Measurements from ENCODE around the gene AOC3. TPM values are rescaled to one million over a fixed set of nuclear protein-coding genes. Genes with fewer than 3 reads are reported as not detected.
"Not testable (repeated sequence)": the region's sequence is repeated elsewhere in the genome, so short reads cannot be mapped to it uniquely, and the experiment has no call there.

The AOC3 gene
- polyA plus RNA-seq, 4 donors, result 5.0 to 6.9 (median 5.5) TPM

DNA sequence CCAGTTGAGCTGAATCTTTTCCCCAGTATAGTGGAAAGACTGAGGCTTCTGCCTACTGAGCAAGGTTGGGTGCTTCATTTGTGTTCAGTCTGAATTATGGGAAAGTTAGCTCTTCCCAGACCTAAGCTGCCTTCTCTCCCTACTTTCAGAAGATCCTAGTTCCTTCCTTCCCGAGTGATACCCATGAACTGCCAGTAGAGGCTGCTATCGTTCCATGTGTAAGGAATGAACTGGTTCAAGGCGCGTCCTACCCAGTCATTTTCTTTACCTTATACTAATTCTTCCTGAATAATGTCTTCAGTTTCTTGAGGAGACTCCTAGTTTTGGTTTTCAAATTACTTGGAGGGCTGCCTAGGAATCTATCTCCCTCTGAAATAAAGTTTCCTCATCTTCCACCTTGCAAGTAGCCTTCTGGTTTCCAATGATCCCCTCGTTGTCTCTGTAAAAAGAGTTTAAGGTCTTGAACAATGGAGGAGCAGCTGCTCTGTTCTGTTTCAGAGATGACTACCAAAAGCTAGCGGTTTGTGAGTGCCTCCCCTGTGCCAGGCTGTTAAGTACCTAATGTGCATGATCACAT is 7.6 kb upstream of the AOC3 start:
- peak in 1 of 4 donors; percentile 61 for DNase-seq (ENCODE audit: low read depth in 4 of 4, low spot score in 2 of 4)

DNA sequence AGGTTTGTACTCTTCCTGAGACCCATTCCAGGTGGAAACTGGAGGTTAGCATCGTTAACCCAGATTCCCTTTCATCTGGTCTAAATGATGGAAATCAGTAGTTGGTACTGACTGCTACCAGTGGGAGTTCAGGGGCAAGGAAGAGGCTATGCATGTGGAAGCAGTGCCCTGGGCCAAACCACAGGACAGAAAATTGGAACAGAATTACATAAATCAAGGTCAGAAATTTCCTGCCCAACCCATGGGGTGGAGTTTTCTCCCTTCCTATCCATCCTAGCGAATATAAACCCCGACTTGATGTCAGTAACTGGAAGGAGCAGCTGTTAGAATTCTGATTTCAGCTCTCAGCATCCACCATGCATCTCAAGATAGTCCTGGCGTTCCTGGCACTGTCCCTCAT is 6.7 kb upstream of the AOC3 start, which contains the start of gene AOC2:
AOC2 (plus strand) TSS at position 310 of the 400 bp plus-strand sequence; CDS start at position 357, 47 bp downstream.
- no peak for DNase-seq (ENCODE audit: low read depth in 4 of 4, low spot score in 2 of 4)

DNA sequence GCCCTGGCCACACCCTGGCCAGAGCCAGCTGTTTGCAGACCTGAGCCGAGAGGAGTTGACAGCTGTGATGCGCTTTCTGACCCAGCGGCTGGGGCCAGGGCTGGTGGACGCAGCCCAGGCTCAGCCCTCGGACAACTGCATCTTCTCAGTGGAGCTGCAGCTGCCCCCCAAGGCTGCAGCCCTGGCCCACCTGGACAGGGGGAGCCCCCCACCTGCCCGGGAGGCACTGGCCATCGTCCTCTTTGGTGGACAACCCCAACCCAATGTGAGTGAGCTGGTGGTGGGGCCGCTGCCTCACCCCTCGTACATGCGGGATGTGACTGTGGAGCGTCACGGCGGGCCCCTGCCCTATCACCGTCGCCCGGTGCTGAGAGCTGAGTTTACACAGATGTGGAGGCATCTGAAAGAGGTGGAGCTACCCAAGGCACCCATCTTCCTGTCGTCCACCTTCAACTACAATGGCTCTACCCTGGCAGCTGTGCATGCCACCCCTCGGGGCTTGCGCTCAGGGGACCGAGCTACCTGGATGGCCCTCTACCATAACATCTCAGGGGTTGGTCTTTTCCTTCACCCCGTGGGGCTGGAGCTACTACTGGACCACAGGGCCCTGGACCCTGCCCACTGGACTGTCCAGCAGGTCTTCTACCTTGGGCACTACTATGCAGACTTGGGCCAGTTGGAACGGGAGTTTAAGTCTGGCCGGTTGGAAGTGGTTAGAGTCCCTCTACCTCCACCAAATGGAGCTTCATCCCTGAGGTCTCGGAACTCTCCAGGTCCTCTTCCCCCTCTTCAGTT is 6.0 kb upstream of the AOC3 start:
- no peak for DNase-seq (ENCODE audit: low read depth in 4 of 4, low spot score in 2 of 4)

DNA sequence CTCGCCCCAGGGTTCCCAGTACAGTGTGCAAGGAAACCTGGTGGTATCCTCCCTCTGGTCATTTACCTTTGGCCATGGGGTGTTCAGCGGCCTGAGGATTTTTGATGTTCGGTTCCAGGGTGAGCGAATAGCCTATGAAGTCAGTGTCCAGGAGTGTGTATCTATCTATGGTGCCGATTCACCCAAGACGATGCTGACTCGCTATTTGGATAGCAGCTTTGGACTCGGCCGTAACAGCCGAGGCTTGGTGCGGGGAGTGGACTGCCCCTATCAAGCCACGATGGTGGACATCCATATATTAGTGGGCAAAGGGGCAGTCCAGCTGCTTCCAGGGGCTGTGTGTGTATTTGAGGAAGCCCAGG is 5.5 kb upstream of the AOC3 start:
- no peak for DNase-seq (ENCODE audit: low read depth in 4 of 4, low spot score in 2 of 4)

DNA sequence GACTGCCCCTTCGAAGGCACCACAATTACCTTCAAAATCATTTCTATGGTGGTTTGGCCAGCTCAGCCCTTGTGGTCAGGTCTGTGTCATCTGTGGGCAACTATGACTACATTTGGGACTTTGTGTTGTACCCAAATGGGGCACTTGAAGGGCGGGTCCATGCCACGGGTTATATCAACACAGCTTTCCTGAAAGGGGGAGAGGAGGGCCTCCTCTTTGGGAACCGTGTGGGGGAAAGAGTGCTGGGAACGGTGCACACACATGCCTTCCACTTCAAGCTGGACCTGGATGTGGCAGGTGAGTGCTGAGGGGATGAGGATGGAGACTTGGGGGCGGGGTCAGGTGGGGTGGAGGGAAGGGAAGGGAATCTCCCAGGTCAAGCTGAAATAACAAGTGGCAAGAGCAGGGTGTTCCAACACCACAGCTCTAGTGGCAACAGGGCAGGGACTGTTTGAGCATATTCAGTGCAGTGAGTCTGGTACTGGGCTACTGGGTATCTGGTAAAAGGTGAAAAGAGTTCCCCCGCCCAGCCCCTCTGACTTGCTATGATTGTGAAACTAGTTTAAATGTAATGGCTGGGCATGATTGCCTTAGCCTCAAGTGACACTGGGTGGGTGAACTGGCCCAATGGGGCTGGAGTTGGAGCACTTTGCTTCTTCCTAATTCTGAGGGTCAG is 4.9 kb upstream of the AOC3 start:
- DNase-seq (ENCODE audit: low read depth in 4 of 4, low spot score in 2 of 4), result no peak

DNA sequence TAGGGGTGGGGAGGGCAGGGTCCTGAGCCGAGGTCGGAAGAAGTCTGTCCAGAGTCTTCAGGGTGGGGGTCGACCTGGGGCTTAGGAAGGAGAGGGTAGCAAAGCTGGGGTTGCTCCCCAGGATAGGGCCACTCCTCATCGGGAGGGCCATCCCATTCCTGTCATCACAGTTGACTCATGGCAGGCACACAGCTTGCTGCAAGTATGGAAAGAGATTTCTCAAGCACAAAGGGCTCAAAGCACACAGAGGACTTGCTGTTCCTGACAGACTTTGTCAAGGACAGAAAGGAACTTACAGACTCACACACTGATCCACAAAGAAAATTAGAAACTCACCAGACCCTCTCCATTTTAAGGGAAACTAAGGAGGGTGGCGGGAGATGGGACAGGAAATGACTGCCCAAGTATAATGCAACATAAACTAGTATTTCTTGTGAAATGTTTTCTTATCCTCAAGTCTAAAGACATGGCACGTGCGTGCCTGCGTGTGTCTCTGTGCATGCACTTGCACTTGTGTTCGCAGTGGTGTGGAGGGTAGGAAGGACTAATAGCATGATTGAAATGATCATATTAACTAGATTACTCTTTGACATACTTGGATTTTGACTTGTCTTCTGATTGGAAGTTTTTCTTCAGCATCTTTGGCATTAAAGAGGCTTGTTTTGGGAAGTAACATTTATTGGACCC is 4.3 kb upstream of the AOC3 start:
- DNase-seq (ENCODE audit: low read depth in 4 of 4, low spot score in 2 of 4), result no peak

DNA sequence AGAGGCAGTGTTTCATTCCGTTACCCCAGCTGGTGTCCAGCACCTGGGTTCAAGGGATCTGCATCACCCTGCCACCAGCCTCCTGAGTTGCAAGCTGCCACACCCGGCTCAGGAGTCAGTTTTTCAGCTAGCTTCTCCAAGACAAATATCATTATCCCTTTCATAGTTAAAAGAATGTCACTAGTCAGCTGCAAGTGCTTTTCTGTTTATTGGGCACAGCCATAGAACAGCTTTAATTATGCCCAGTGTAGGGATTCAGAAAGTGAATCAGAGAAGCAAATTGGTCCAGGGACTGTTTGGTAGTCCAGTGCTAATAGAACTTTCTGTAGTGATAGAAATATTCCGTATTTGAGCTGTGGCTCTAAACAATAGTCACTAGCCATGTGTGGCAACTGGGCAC is 2.9 kb upstream of the AOC3 start:
- DNase-seq (ENCODE audit: low read depth in 4 of 4, low spot score in 2 of 4), result no peak

DNA sequence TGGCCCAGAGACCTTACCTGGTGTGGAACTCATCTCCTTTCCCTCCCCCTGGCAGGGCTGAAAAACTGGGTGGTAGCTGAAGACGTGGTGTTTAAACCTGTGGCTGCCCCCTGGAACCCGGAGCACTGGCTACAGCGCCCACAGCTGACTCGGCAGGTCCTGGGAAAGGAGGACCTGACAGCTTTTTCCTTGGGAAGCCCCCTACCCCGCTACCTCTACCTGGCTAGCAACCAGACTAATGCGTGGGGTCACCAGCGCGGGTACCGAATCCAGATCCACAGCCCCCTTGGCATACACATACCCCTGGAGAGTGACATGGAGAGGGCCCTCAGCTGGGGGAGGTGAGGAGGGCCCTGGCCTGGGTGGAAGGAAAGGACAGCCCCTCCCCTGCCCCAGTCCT is 2.0 kb upstream of the AOC3 start:
- DNase-seq (ENCODE audit: low read depth in 4 of 4, low spot score in 2 of 4), result no peak

DNA sequence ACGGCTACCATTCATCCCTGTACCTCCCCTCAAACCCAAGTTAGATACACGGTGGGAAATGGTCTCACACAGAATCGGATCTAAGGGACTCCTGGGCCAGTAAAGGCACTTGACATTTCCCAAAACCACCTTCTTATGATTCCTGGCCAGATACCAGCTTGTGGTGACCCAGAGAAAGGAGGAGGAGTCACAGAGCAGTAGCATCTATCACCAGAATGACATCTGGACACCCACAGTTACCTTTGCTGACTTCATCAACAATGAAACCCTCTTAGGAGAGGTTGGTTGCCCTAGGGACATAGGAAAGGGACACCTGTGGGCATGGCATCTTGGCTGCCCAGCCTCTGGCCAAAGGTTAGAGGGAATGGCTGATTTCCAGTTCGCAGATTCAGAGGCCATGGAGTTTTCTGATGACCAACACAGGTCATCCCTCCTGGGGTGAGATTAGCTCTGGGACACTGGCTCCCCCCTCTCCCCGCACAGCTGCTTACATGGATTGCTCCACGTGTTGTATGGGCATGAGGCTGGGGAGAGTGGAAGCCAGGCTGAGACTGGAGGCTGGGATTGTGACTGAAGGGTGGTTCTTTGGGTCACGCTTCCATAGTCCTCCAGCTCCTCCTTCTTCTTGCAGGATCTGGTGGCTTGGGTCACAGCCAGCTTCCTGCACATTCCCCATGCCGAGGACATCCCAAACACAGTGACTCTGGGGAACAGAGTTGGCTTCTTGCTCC is 1.4 kb upstream of the AOC3 start:
- DNase-seq (ENCODE audit: low read depth in 4 of 4, low spot score in 2 of 4), result no peak

DNA sequence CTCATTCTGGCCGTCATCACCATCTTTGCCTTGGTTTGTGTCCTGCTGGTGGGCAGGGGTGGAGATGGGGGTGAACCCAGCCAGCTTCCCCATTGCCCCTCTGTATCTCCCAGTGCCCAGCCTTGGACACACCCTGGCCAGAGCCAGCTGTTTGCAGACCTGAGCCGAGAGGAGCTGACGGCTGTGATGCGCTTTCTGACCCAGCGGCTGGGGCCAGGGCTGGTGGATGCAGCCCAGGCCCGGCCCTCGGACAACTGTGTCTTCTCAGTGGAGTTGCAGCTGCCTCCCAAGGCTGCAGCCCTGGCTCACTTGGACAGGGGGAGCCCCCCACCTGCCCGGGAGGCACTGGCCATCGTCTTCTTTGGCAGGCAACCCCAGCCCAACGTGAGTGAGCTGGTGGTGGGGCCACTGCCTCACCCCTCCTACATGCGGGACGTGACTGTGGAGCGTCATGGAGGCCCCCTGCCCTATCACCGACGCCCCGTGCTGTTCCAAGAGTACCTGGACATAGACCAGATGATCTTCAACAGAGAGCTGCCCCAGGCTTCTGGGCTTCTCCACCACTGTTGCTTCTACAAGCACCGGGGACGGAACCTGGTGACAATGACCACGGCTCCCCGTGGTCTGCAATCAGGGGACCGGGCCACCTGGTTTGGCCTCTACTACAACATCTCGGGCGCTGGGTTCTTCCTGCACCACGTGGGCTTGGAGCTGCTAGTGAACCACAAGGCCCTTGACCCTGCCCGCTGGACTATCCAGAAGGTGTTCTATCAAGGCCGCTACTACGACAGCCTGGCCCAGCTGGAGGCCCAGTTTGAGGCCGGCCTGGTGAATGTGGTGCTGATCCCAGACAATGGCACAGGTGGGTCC is 607 bp downstream of the AOC3 start:
- DNase-seq (ENCODE audit: low read depth in 4 of 4, low spot score in 2 of 4), result not testable (repeated sequence)

DNA sequence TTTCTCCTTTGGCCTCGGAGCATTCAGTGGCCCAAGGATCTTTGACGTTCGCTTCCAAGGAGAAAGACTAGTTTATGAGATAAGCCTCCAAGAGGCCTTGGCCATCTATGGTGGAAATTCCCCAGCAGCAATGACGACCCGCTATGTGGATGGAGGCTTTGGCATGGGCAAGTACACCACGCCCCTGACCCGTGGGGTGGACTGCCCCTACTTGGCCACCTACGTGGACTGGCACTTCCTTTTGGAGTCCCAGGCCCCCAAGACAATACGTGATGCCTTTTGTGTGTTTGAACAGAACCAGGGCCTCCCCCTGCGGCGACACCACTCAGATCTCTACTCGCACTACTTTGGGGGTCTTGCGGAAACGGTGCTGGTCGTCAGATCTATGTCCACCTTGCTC is 1.4 kb downstream of the AOC3 start:
- DNase-seq (ENCODE audit: low read depth in 4 of 4, low spot score in 2 of 4), result no peak

DNA sequence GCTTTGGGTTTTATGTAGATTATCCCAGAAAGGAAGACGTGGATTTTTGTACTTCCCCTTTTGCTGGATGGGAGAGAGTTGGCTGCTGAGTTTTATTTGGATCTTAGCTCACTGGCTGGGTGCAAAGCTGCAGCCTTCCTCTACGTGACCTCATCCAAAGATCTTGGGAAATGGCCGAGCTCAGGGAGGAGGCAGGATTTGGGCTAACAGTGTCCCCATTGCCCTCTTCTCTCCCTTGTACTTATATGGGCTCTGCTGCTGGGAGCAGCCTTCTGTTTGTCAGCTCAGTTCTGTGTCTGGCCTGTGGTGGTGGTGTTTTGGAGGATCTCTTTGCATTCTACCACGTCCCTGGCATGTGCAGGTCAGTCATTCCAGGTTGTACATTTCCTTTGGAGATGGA is 2.0 kb downstream of the AOC3 start:
- no peak for DNase-seq (ENCODE audit: low read depth in 4 of 4, low spot score in 2 of 4)

DNA sequence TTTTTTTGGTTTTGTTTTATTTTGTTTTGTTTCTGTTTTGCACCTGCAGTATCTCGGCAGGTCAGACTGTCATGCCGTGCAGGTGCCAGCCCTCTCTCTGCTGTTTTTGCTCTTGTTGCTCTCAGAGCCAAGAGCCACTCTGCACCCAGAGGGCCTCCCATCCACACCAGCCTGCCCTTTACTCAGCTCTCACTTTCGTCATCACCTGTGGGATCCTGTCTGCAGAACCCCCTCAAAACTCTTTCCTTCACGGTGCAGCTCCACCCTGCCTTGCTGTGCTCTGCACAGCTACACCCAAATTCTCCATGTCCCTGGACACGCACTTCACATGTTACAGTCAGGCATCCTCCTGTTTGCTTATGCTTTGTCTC is 2.6 kb downstream of the AOC3 start:
- no peak for DNase-seq (ENCODE audit: low read depth in 4 of 4, low spot score in 2 of 4)

DNA sequence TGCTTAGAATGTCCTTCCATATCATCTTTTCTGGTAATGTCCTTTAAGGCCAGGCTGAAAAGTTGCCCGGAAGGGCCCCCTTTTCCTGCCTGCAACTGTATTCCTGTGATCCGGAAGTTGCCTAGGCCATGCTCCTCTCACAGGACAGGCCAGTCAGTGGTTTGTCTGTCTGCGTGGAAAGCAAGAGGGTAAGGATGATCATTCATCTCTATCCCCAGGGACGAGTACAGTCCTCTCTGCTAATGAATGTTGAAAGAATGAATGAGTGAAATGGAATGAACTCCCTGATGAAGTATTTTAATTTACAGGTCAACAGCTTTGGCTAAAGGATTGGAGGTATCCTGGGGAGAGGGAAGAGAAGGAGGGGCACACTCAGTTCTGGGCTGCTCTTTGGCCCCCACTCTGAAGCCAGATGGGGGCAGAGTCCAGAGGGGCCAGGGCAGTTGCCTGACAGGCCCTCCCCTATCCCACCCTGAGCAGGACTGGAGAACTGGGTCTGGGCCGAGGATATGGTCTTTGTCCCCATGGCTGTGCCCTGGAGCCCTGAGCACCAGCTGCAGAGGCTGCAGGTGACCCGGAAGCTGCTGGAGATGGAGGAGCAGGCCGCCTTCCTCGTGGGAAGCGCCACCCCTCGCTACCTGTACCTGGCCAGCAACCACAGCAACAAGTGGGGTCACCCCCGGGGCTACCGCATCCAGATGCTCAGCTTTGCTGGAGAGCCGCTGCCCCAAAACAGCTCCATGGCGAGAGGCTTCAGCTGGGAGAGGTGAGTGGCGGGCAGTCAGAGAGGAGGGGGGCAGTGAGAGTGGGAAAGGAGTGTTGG is 3.2 kb downstream of the AOC3 start:
- no peak for DNase-seq (ENCODE audit: low read depth in 4 of 4, low spot score in 2 of 4)

DNA sequence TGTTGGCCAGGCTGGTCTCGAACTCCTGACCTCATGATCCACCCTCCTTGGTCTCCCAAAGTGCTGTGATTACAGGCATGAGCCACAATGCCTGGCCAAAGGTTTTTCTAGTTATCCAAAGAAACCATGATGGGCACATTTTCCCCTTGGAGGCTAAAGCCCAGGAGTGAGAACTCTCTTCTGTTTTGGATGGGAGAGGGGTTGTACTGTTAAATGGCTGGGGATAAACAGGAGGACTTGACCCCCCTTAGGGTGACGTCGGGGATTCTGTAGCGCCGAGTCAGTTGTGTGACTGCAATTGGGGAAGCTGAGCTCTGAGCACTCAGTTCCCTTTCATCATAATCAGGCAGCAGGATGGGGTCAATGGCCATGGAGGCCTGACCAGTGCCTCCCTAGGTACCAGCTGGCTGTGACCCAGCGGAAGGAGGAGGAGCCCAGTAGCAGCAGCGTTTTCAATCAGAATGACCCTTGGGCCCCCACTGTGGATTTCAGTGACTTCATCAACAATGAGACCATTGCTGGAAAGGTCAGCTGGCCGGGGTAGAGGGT is 4.1 kb downstream of the AOC3 start:
- no peak for DNase-seq (ENCODE audit: low read depth in 4 of 4, low spot score in 2 of 4)

DNA sequence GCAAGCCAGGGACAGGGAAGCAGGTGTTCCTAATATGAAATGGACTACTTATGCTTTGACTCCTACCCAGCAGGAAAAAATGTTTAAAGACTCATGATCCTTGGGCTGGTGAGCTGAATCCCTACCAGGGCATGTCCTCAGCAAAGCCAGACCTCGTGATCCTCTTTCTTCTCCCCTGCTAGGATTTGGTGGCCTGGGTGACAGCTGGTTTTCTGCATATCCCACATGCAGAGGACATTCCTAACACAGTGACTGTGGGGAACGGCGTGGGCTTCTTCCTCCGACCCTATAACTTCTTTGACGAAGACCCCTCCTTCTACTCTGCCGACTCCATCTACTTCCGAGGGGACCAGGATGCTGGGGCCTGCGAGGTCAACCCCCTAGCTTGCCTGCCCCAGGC is 5.1 kb downstream of the AOC3 start:
- not testable (repeated sequence) for DNase-seq (ENCODE audit: low read depth in 4 of 4, low spot score in 2 of 4)

DNA sequence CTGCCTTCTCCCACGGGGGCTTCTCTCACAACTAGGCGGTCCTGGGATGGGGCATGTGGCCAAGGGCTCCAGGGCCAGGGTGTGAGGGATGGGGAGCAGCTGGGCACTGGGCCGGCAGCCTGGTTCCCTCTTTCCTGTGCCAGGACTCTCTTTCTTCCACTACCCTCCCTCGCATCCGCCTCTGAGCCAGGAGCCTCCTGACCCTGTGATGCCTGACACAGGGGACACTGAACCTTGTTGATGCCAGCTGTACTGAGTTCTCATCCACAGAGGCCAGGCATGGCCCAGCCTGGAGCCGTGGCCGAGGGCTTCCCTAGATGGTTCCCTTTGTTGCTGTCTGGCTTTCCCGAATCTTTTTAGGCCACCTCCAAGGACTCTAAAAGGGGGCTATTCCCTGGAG is 5.5 kb downstream of the AOC3 start:
- DNase-seq (ENCODE audit: low read depth in 4 of 4, low spot score in 2 of 4), result not testable (repeated sequence)

DNA sequence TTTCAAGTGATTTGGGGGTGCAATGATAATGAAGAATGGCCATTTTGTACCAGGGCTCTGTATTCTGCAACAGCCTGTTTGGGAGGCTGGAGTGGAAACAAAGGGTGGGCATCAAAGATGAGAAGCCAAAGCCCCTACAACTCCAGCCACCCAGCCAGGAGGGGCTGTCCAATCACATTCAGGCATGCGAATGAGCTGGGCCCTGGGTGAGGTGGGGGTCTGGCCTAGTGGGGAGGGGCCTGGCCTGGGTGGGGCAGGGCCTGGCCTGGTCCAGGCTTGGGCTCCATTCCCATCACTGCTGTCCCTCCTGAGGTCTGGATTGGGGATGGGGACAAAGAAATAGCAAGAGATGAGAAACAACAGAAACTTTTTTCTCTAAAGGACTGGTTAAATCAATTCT is 6.4 kb downstream of the AOC3 start:
- no peak for DNase-seq (ENCODE audit: low read depth in 4 of 4, low spot score in 2 of 4)
